GM12873 (cell line): ENCODE results near the gene PRPF8.

Source experiments
- TF ChIP-seq, protein P1 (sequence below): IDR thresholded peaks from 2 replicates; pipeline ENCODE4 v1.5.1; 2012; ENCODE audit warnings: low read depth, mild to moderate bottlenecking, moderate library complexity, low read length, control low read depth; ENCODE audit not compliant: insufficient read depth; ENCODE audit errors: missing control alignments

PRPF8 gene

DNA sequence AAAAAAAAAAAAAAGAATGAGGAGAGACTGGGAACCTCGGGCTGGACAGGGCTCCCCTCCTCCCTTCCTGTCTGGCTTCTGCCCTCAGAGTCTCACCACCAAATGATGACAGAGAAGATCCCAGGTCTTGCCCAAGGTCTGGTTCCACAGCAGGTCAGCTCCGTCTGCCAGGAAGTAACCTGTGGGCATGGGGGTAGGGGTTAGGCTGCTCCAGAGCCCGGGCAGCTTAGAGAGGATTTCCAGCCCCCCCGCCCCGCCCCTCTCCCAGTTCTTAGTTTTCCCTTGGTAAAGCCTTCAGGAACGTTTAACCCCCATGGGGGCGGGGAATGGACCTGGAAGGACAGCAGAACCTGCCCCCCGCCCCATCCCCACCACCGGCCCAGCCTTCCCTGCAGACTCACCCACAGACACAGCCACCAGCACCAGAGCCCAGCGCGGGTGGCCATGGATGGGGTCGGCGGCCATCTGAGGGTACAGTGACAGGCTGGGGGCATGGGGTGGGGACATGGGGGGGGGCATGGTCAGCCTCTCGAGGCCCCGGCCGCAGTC is 24.8 kb upstream of the PRPF8 start:
- TF ChIP-seq, protein P1, sequence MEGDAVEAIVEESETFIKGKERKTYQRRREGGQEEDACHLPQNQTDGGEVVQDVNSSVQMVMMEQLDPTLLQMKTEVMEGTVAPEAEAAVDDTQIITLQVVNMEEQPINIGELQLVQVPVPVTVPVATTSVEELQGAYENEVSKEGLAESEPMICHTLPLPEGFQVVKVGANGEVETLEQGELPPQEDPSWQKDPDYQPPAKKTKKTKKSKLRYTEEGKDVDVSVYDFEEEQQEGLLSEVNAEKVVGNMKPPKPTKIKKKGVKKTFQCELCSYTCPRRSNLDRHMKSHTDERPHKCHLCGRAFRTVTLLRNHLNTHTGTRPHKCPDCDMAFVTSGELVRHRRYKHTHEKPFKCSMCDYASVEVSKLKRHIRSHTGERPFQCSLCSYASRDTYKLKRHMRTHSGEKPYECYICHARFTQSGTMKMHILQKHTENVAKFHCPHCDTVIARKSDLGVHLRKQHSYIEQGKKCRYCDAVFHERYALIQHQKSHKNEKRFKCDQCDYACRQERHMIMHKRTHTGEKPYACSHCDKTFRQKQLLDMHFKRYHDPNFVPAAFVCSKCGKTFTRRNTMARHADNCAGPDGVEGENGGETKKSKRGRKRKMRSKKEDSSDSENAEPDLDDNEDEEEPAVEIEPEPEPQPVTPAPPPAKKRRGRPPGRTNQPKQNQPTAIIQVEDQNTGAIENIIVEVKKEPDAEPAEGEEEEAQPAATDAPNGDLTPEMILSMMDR: no peak

DNA sequence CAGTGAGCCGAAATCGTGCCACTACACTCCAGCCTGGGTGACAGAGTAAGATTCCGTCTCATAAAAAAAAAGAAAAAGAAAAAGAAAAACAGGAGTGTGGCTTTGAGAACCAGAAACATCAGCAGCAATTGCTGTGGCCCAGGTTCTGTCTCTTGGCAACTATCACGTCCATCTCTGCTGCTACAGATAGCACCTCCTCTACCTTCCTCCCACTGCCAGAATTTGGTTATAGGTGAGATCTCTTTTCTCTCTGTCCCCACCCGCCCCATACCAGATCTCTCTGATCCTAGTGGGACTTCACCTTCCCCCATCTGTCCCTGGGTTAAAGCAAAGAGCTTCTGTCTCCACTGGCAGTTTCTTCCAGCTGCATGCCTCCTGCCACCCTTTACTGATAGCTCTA is 22.4 kb upstream of the PRPF8 start:
- TF ChIP-seq, protein P1: no peak

DNA sequence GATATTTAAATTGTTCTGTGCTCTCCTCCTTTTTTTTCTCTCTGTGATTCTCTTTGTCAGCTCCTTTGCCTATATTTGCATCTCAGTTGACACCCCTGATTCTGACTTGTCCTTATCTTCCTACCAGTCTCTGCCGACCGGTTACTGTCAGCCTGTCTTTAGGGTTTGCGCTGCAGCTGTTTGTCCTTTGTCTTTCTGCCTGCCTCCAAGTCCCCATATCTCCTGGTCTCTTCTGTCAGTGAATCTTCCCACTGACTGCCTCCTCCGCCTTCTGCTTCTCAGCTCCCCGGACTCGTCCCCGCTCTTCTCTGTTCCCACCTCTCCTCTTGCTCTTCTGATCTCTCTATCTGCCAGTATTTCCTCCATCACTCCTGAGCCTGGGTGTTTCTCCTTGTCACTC is 20.3 kb upstream of the PRPF8 start:
- TF ChIP-seq, protein P1: no peak

DNA sequence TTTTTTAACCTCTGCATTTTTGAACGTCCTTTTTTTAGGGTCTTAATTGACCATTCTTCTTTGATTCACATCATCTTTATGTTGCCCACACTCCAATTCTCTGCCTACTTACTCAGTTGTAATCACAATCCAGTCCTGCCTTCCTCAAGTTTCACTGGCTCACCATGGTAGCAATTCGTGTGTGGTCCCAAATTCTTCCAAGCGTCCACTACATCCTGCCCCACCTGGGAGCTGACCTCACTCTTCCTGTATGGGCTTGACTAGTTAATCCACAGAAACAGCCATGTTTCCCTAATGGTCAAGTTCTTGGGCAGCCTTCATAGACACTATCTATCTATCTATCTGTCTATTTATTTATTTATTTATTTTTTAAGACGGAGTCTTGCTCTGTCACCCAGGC is 18.4 kb upstream of the PRPF8 start:
- TF ChIP-seq, protein P1: no peak

DNA sequence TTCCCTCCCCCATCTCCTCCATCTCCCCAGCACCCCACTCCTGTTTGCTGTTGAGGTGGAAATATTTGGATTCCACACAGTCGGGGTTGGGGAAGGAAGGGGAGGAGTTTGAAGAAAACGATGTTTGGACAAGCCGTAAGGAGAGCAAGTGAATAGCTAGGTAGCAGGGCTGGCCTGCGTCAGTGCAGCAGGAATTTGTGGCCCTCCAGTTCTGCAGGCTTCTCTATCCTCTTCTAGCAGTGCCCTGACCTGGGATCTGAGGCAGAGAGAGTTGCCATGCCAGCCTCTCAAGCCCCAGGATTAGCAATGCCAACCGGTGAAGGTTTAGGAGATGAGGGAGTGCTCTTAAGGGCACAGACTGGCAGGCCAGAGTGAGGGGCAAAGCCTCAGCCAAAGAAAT is 13.0 kb upstream of the PRPF8 start:
- TF ChIP-seq, protein P1: no peak

DNA sequence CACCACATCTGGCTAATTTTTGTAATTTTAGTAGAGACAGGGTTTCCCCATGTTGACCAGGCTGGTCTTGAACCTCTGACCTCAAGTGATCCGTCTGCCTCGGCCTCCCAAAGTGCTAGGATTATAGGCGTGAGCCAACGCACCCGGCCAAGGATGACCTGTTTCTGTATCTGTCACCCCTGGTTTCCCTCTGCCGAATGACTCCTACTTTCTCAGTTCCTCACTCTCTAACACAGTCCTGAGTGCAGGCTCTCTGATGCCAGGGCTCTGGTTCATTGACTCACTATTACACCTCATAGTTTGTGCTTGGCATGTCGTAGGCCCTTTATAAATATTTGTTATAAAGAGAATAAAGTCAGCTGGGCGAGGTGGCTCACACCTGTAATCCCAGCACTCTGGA is 10.7 kb upstream of the PRPF8 start:
- TF ChIP-seq, protein P1: no peak

DNA sequence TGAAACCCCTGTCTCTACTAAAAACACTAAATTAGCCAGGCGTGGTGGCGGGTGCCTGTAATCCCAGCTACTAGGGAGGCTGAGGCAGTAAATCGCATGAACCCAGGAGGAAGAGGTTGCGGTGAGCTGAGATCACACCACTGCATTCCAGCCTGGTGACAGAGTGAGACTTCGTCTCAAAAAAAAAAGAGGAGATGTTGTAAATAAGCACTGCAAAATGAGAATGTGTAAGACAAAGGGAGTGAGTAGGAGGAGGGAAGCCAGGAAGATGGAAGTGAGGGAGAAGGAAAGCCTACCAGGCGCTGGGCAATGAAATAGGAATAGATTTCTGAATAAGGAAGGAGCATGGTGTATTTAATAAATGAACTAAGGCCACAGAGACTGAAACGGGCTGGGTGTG is 8.7 kb upstream of the PRPF8 start:
- TF ChIP-seq, protein P1: no peak
